Measurements from ENCODE around the gene CDRT15. TPM values are rescaled to one million over a fixed set of nuclear protein-coding genes. Genes with fewer than 3 reads are reported as not detected.

CDRT15 gene
- polyA plus RNA-seq, 1 donor (not counting 4 experiments of a cell fraction or from before 2014, with no cell fraction given), result not detected

DNA sequence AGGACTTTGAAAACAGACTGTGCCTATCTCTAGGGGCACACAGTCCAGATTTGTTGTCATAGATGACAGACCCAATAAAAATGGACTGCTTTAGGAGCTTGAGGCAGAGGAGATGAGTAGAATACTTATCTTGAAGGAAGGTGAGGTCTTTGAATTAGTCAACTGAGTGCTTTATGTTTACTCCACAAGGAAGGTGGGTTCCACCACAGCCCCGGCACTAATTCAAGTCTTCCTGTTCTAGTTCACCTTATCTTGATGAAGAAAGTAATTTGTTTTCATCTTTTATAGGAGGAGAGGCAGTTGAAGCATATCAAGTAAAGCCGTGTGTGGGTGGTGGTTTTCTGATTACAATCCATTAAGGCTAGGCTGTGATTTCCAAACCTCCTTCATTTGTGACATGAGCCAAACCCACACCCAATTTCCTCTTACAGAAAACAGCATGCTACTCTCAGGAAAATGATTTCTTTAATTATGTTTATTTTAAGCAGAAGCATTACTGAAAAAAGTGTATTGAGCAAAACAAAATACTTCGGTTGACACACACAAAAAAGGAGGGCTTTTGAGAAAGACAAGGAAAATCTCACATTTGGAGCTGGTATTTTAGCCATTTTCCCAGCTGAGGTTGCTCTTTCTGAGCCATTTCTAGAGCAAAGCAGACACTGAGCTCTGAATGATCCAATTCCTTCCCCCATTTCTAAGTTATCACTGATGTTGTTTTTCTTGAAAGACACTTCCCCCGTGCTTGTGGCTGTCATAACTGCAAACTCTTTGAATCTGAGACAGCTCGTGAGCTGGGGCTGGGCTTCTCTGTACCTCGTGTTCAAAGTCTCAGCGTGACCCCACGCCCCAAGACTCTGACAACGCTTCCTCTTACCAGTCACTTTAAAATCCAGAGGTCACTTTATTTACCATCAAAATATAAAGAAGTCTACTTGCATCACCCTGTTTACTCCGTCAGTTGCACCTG is 35.4 kb downstream of the CDRT15 start:
- no peaks in the 10 kb centered on the region for H3K9me1 ChIP-seq (ENCODE audit: control insufficient read depth, extremely low read depth, insufficient read depth, low read length)
- H2AFZ ChIP-seq (ENCODE audit: control insufficient read depth, low read length), result no peak overlapping the region
- peaks cover 8% of the 10 kb centered on the region for H3K4me1 ChIP-seq (ENCODE audit: control insufficient read depth, extremely low read depth, insufficient read depth, low read length)
- TF ChIP-seq, protein P1, sequence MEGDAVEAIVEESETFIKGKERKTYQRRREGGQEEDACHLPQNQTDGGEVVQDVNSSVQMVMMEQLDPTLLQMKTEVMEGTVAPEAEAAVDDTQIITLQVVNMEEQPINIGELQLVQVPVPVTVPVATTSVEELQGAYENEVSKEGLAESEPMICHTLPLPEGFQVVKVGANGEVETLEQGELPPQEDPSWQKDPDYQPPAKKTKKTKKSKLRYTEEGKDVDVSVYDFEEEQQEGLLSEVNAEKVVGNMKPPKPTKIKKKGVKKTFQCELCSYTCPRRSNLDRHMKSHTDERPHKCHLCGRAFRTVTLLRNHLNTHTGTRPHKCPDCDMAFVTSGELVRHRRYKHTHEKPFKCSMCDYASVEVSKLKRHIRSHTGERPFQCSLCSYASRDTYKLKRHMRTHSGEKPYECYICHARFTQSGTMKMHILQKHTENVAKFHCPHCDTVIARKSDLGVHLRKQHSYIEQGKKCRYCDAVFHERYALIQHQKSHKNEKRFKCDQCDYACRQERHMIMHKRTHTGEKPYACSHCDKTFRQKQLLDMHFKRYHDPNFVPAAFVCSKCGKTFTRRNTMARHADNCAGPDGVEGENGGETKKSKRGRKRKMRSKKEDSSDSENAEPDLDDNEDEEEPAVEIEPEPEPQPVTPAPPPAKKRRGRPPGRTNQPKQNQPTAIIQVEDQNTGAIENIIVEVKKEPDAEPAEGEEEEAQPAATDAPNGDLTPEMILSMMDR (optimal IDR thresholded peaks at IDR 0.05 in 1 of 3, IDR thresholded peaks at IDR 0.05 in 1 of 3, conservative IDR thresholded peaks at IDR 0.05 in 1 of 3; ENCODE audit: extremely low read depth in 1 of 3, insufficient read depth in 2 of 3, low read length in 3 of 3), result no peak
- no peak for TF ChIP-seq EZH2 (IDR thresholded peaks at IDR 0.05; ENCODE audit: low read length)
- no peaks in the 10 kb centered on the region for H3K79me2 ChIP-seq (ENCODE audit: control insufficient read depth, insufficient read depth, low read length)
- H3K4me2 ChIP-seq (ENCODE audit: control insufficient read depth, extremely low read depth, insufficient read depth, low read depth, low read length), result no peak overlapping the region
- DNase-seq (ENCODE audit: low read depth, low spot score) (no peak), FAIRE-seq (no peak)
- H3K9me3 ChIP-seq (ENCODE audit: control insufficient read depth, low read depth, low read length), result no peaks in the 10 kb centered on the region
- H3K27me3 ChIP-seq (ENCODE audit: control insufficient read depth, extremely low read depth, insufficient read depth, low read length), result no peaks in the 10 kb centered on the region
- no peak overlapping the region for H3K4me3 ChIP-seq (ENCODE audit: control insufficient read depth in 2 of 3, extremely low read depth in 1 of 3, insufficient read depth in 2 of 3, low read depth in 1 of 3, low read length in 3 of 3)
- no peak overlapping the region for H3K9ac ChIP-seq (ENCODE audit: control insufficient read depth, extremely low read depth, insufficient read depth, low read length)
- dilution Hi-C loops (cut with MboI; ENCODE audit: extremely low pct_ligation_motif_present, low sequenced_read_pairs), result no loop called here
- H3K36me3 ChIP-seq (ENCODE audit: control insufficient read depth in 2 of 2, extremely low read depth in 1 of 2, insufficient read depth in 2 of 2, low read length in 2 of 2), result peaks cover 0 to 2% of the 10 kb centered on the region in 2 experiments
- peaks cover 5% of the 10 kb centered on the region for H4K20me1 ChIP-seq (ENCODE audit: control insufficient read depth, extremely low read depth, insufficient read depth, low read length)
- H3K27ac ChIP-seq (ENCODE audit: control insufficient read depth, insufficient read depth, low read length), result no peak overlapping the region

GRCh38 chr17:14200354-14200753 is 36.3 kb downstream of the CDRT15 start:
- TF ChIP-seq, protein P1 (optimal IDR thresholded peaks at IDR 0.05 in 1 of 3, IDR thresholded peaks at IDR 0.05 in 1 of 3, conservative IDR thresholded peaks at IDR 0.05 in 1 of 3; ENCODE audit: extremely low read depth in 1 of 3, insufficient read depth in 2 of 3, low read length in 3 of 3), result no peak
- no peak for TF ChIP-seq EZH2 (IDR thresholded peaks at IDR 0.05; ENCODE audit: low read length)
- Histone ChIP-seq H3K79me2 (ENCODE audit: control insufficient read depth, insufficient read depth, low read length) (no peaks in the 10 kb centered on the region), H3K9me3 (ENCODE audit: control insufficient read depth, low read depth, low read length) (no peaks in the 10 kb centered on the region), H3K4me2 (ENCODE audit: control insufficient read depth, extremely low read depth, insufficient read depth, low read depth, low read length) (no peak overlapping the region), H4K20me1 (ENCODE audit: control insufficient read depth, extremely low read depth, insufficient read depth, low read length) (peaks cover 3% of the 10 kb centered on the region), H3K9ac (ENCODE audit: control insufficient read depth, extremely low read depth, insufficient read depth, low read length) (no peak overlapping the region), H3K36me3 (ENCODE audit: control insufficient read depth in 2 of 2, extremely low read depth in 1 of 2, insufficient read depth in 2 of 2, low read length in 2 of 2) (peaks cover 0 to 2% of the 10 kb centered on the region in 2 experiments), H2AFZ (ENCODE audit: control insufficient read depth, low read length) (no peak overlapping the region), H3K4me1 (ENCODE audit: control insufficient read depth, extremely low read depth, insufficient read depth, low read length) (no peaks in the 10 kb centered on the region), H3K27ac (ENCODE audit: control insufficient read depth, insufficient read depth, low read length) (no peak overlapping the region), H3K4me3 (ENCODE audit: control insufficient read depth in 2 of 3, extremely low read depth in 1 of 3, insufficient read depth in 2 of 3, low read depth in 1 of 3, low read length in 3 of 3) (no peak overlapping the region), H3K27me3 (ENCODE audit: control insufficient read depth, extremely low read depth, insufficient read depth, low read length) (no peaks in the 10 kb centered on the region), H3K9me1 (ENCODE audit: control insufficient read depth, extremely low read depth, insufficient read depth, low read length) (no peaks in the 10 kb centered on the region)
- dilution Hi-C loops (cut with MboI; ENCODE audit: extremely low pct_ligation_motif_present, low sequenced_read_pairs), result no loop called here
- DNase-seq (ENCODE audit: low read depth, low spot score) (no peak), FAIRE-seq (no peak)
